Neural cell (in vitro differentiated cells): ENCODE measurements around the gene PIGO. TPM values are rescaled to one million over a fixed set of nuclear protein-coding genes. Genes with fewer than 3 reads are reported as not detected.
A peak's percentile ranks its signal among the peaks of the same experiment; 100 is the strongest.

Experiments used
- H2AFZ ChIP-seq: fragments of 200-600, 300-800 bp; sonication (generic), shearing (Covaris generic); 2 replicates; pipeline ENCODE4 v1.6.0; 2014; ENCODE audit warnings: low read depth, mild to moderate bottlenecking, antibody characterized with exemption, low read length, moderate library complexity
- H3F3A ChIP-seq: fragments of 200-600 bp; shearing (Covaris generic); 2 replicates; pipeline ENCODE4 v1.6.1; 2016; ENCODE audit warnings: mild to moderate bottlenecking, moderate library complexity, mixed read lengths, antibody characterized with exemption, low read length; ENCODE audit not compliant: insufficient read depth, poor library complexity, severe bottlenecking
- H3K27ac ChIP-seq: fragments of 200-600, 300-800 bp; sonication (generic), shearing (Covaris generic); 2 replicates; pipeline ENCODE4 v1.5.1; 2014; ENCODE audit warnings: mild to moderate bottlenecking, low read length, moderate library complexity
- H3K27me3 ChIP-seq: fragments of 300-800, 200-600 bp; sonication (generic), shearing (Covaris generic); 2 replicates; pipeline ENCODE4 v1.6.0; 2014; ENCODE audit warnings: mild to moderate bottlenecking, low read depth, low read length, moderate library complexity; ENCODE audit not compliant: insufficient read depth
- H3K36me3 ChIP-seq: fragments of 300-800, 200-600 bp; sonication (generic), shearing (Covaris generic); 2 replicates; pipeline ENCODE4 v1.5.1; 2014; ENCODE audit warnings: mild to moderate bottlenecking, antibody characterized with exemption, low read length, moderate library complexity; ENCODE audit not compliant: insufficient read depth
- H3K4me2 ChIP-seq: fragments of 300-800, 200-600 bp; sonication (generic), shearing (Covaris generic); 2 replicates; pipeline ENCODE4 v1.6.0; 2014; ENCODE audit warnings: mild to moderate bottlenecking, low read length
- H3K4me3 ChIP-seq: fragments of 300-800, 200-600 bp; sonication (generic), shearing (Covaris generic); 2 replicates; pipeline ENCODE4 v1.5.1; 2014; ENCODE audit warnings: mild to moderate bottlenecking, low read length, moderate library complexity
- H3K79me2 ChIP-seq: fragments of 200-600 bp; shearing (Covaris generic); replicated peaks from 2 replicates; pipeline ENCODE4 v1.6.0; 2014; ENCODE audit warnings: mild to moderate bottlenecking, low read length, moderate library complexity; ENCODE audit not compliant: insufficient read depth
- H3K9ac ChIP-seq: fragments of 300-800, 200-600 bp; sonication (generic), shearing (Covaris generic); 2 replicates; pipeline ENCODE4 v1.6.1; 2016; ENCODE audit warnings: mild to moderate bottlenecking, low read length, mixed read lengths
- H3K9me2 ChIP-seq: fragments of 200-600 bp; shearing (Covaris generic); 2 replicates; pipeline ENCODE4 v1.6.1; 2016; ENCODE audit warnings: mild to moderate bottlenecking, low read length, mixed read lengths; ENCODE audit not compliant: insufficient read depth
- H3K9me3 ChIP-seq: fragments of 200-600, 300-800 bp; sonication (generic), shearing (Covaris generic); 2 replicates; pipeline ENCODE4 v1.6.1; 2016; ENCODE audit warnings: mild to moderate bottlenecking, mixed run types, low read length, moderate library complexity, mixed read lengths
- H4K20me1 ChIP-seq: fragments of 200-600 bp; shearing (Covaris generic); 2 replicates; pipeline ENCODE4 v1.6.1; 2016; ENCODE audit warnings: mild to moderate bottlenecking, mixed run types; ENCODE audit not compliant: insufficient read depth
- CTCF ChIP-seq: fragments of 450-650 bp; IDR thresholded peaks from 2 replicates; pipeline ENCODE4 v1.5.1; 2014; ENCODE audit warnings: antibody characterized with exemption, mild to moderate bottlenecking, moderate library complexity; ENCODE audit not compliant: poor library complexity, severe bottlenecking
- EP300 ChIP-seq: fragments of 450-650 bp; conservative IDR thresholded peaks from 2 replicates; pipeline ENCODE4 v1.6.1; 2014; ENCODE audit warnings: antibody characterized with exemption, mild to moderate bottlenecking, moderate library complexity; ENCODE audit not compliant: poor library complexity, severe bottlenecking
- EZH2 ChIP-seq: fragments of 200-600, 300-800 bp; shearing (Covaris generic), sonication (generic); IDR thresholded peaks from 2 replicates; pipeline ENCODE4 v1.6.1; 2014; ENCODE audit warnings: antibody characterized with exemption, low read length, borderline replicate concordance, mild to moderate bottlenecking; ENCODE audit not compliant: insufficient read depth, poor library complexity, severe bottlenecking
- MXI1 ChIP-seq: fragments of 450-650 bp; conservative IDR thresholded peaks from 2 replicates; pipeline ENCODE4 v1.6.1; 2014; ENCODE audit warnings: antibody characterized with exemption, mild to moderate bottlenecking; ENCODE audit not compliant: poor library complexity, severe bottlenecking
- POLR2AphosphoS5 ChIP-seq: IDR thresholded peaks from 2 replicates; pipeline ENCODE4 v1.6.1; 2012
- RAD21 ChIP-seq: fragments of 450-650 bp; conservative IDR thresholded peaks from 2 replicates; pipeline ENCODE4 v1.6.1; 2014; ENCODE audit warnings: antibody characterized with exemption, mild to moderate bottlenecking, moderate library complexity
- REST ChIP-seq: IDR thresholded peaks from 2 replicates; pipeline ENCODE4 v1.6.1; 2012; ENCODE audit warnings: borderline replicate concordance
- SMC3 ChIP-seq: fragments of 450-650 bp; conservative IDR thresholded peaks from 2 replicates; pipeline ENCODE4 v1.6.1; 2014; ENCODE audit warnings: antibody characterized with exemption, mild to moderate bottlenecking, moderate library complexity; ENCODE audit not compliant: poor library complexity
- TAF1 ChIP-seq: IDR thresholded peaks from 2 replicates; pipeline ENCODE4 v1.6.1; 2012; ENCODE audit warnings: low read depth
- polyA plus RNA-seq: library from polyadenylated mRNA; depleted of rRNA; stranded (reverse); fragments of >200 nt; gene quantifications from 2 replicates; pipeline ENCODE4 v1.2.3, GENCODE V29; 2014

The PIGO gene
- polyA plus RNA-seq, 1 donor from 2014 or later: 8.5 TPM

GRCh38 chr9:35111001-35111933 lies 14.9 kb upstream of the PIGO start:
- H3F3A ChIP-seq: peaks cover 6% of the 10 kb centered on the region
- peak overlapping the region; percentile 98 for H3K4me2 ChIP-seq
- peak overlapping the region; percentile 95 for H3K9ac ChIP-seq
- peak overlapping the region; percentile 97 for H3K4me3 ChIP-seq
- peaks cover 45% of the 10 kb centered on the region for H3K79me2 ChIP-seq
- TF ChIP-seq POLR2AphosphoS5 (peak; percentile 83), MXI1 (peak; percentile 58), RAD21 (no peak), TAF1 (no peak), EP300 (no peak), EZH2 (no peak), REST (peak; percentile 44), CTCF (no peak), SMC3 (no peak)
- H3K9me3 ChIP-seq: no peaks in the 10 kb centered on the region
- H4K20me1 ChIP-seq: no peaks in the 10 kb centered on the region
- H3K36me3 ChIP-seq: no peaks in the 10 kb centered on the region
- H3K27me3 ChIP-seq: no peaks in the 10 kb centered on the region
- peak overlapping the region; percentile 83 for H3K27ac ChIP-seq
- H2AFZ ChIP-seq: peak overlapping the region; percentile 66
- H3K9me2 ChIP-seq: no peaks in the 10 kb centered on the region

- H3K36me3 ChIP-seq: no peaks in the 10 kb centered on the region
- H3K9me2 ChIP-seq: no peaks in the 10 kb centered on the region
- H3K79me2 ChIP-seq: peaks cover 45% of the 10 kb centered on the region
- H3K27ac ChIP-seq: no peak overlapping the region
- H2AFZ ChIP-seq: no peak overlapping the region
- H3K27me3 ChIP-seq: no peaks in the 10 kb centered on the region
- H3K9ac ChIP-seq: peak overlapping the region; percentile 95
- H3F3A ChIP-seq: peaks cover 6% of the 10 kb centered on the region
- H3K4me3 ChIP-seq: peak overlapping the region; percentile 97
- H4K20me1 ChIP-seq: no peaks in the 10 kb centered on the region
- no peak for TF ChIP-seq CTCF
- no peak for TF ChIP-seq EZH2
- no peak for TF ChIP-seq RAD21
- no peak for TF ChIP-seq MXI1
- TF ChIP-seq EP300: no peak
- TF ChIP-seq SMC3: no peak
- TF ChIP-seq REST: no peak
- TF ChIP-seq TAF1: no peak
- no peak for TF ChIP-seq POLR2AphosphoS5
- peak overlapping the region; percentile 98 for H3K4me2 ChIP-seq
- no peaks in the 10 kb centered on the region for H3K9me3 ChIP-seq
Measured at GRCh38 chr9:35110327-35110761, 14.0 kb upstream of the PIGO start.
